ENCODE results near the gene POU3F1.

POU3F1 gene

GRCh38 chr1:38009841-38010180, 36.8 kb downstream of the POU3F1 start:
- no peak overlapping the region for H3K4me3 ChIP-seq (ENCODE audit: low read depth, low read length)
- TF ChIP-seq, protein P1, sequence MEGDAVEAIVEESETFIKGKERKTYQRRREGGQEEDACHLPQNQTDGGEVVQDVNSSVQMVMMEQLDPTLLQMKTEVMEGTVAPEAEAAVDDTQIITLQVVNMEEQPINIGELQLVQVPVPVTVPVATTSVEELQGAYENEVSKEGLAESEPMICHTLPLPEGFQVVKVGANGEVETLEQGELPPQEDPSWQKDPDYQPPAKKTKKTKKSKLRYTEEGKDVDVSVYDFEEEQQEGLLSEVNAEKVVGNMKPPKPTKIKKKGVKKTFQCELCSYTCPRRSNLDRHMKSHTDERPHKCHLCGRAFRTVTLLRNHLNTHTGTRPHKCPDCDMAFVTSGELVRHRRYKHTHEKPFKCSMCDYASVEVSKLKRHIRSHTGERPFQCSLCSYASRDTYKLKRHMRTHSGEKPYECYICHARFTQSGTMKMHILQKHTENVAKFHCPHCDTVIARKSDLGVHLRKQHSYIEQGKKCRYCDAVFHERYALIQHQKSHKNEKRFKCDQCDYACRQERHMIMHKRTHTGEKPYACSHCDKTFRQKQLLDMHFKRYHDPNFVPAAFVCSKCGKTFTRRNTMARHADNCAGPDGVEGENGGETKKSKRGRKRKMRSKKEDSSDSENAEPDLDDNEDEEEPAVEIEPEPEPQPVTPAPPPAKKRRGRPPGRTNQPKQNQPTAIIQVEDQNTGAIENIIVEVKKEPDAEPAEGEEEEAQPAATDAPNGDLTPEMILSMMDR (IDR thresholded peaks at IDR 0.05; ENCODE audit: borderline replicate concordance, insufficient read depth, low read depth, low read length), result no peak

- TF ChIP-seq, protein P1 (IDR thresholded peaks at IDR 0.05; ENCODE audit: borderline replicate concordance, insufficient read depth, low read depth, low read length), result no peak
- H3K4me3 ChIP-seq (ENCODE audit: low read depth, low read length), result no peak overlapping the region
Observed at GRCh38 chr1:38009088-38009840, 37.3 kb downstream of the POU3F1 start.

DNA sequence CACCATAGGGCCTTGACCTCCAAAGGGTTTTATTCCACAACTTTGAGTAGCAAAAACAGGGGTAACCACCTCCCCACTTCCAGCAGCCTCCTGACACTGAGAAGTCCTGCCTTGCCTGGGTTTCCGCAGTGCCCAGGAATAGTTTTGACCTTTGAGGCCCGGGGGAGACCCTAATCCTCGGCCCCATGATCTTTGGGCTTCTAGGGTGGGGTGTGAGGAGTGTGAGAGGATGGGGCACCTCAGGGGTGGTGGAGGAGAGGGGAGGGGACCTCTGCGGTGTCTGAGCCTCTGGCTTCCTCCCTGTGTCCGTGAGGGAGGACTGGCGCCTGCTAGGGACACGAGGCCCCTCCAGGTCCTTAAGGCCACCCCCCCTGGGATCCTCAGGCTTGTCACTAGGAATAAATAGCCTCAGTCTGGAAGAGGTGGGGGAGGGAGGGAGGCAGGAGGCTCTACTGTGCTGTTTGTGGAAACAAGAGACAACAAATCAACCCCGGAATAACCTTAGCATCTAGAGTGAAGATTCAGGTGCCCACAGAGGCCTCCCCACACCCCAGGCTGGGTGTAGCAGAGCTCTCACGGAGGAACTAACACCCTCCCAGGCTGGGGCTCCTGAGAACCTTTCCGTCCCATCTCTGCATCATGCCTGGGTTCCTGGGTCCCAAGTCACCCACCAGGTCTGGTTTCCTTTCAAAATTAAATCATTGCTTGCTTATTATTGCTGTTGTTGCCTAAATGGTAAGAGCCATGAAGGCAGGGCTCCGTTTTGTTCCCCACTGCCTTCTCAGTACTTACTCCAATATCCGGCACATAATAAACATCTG, 40.4 kb downstream of the POU3F1 start:
- TF ChIP-seq, protein P1 (IDR thresholded peaks at IDR 0.05; ENCODE audit: borderline replicate concordance, insufficient read depth, low read depth, low read length), result no peak
- H3K4me3 ChIP-seq (ENCODE audit: low read depth, low read length), result no peak overlapping the region

GRCh38 chr1:38005195-38006007, 41.2 kb downstream of the POU3F1 start, which contains the start of gene FHL3:
FHL3 (minus strand) TSS chr1:38005514; CDS start chr1:37999412, 6,102 bp downstream.
- peak within 1 kb of the TSS; percentile 66 for H3K4me3 ChIP-seq (ENCODE audit: low read depth, low read length)
- TF ChIP-seq, protein P1 (IDR thresholded peaks at IDR 0.05; ENCODE audit: borderline replicate concordance, insufficient read depth, low read depth, low read length), result no peak

DNA sequence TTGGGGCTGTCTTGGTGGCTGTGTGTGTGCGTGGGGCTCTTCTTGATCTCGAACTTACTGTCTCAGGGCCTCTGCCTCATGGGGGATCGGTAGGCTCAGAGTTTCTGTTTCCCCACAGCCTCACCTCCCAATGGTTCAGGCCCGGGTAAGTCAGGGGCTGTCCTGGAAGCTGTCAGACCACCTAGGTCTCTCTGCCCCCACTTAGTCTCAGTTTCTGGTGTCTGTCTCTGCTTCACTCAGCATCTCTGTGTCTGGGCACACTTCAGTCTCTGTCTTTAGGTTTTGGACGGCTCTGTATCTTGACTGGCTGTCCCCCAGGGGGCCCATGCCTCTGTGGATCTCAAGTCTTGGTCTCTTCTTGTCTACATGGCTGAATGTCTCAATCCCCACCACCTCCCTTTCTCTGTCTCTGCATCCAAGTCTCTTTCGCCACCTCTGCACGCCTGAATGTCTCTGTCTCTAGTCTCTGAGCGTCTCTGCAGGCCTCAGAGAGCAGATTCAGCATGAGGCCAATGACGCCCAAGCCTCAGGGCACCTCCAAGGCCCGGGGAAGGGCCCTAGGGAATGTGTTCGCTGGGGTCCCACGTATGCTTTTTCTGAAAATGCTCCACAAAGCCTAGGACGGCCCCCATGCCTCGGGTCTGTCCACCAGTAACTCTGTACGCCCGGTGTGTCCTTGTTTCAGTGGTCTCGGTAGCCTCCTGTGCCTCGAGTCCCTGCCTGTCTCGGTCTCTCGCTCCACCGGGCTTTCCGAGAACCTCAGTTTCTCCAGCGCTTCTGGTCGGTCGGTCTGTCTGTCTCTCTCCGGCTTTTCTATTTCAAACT, 42.1 kb downstream of the POU3F1 start:
- TF ChIP-seq, protein P1 (IDR thresholded peaks at IDR 0.05; ENCODE audit: borderline replicate concordance, insufficient read depth, low read depth, low read length), result peak; percentile 16; the same call in 1 of the 2 replicates
- H3K4me3 ChIP-seq (ENCODE audit: low read depth, low read length), result peak overlapping the region; percentile 66

Measured in GM12875 (cell line).